Measurements from ENCODE around the gene ZNF175.

The ZNF175 gene

GRCh38 chr19:51570962-51571575 lies at the start of gene ZNF175:
ZNF175 (plus strand) TSS chr19:51571283; CDS start chr19:51573330, 2,047 bp downstream.
- peak; percentile 90 to 91 for DNase-seq

- no peak for DNase-seq
Measured at GRCh38 chr19:51521357-51521756, 49.7 kb upstream of the ZNF175 start.

DNA sequence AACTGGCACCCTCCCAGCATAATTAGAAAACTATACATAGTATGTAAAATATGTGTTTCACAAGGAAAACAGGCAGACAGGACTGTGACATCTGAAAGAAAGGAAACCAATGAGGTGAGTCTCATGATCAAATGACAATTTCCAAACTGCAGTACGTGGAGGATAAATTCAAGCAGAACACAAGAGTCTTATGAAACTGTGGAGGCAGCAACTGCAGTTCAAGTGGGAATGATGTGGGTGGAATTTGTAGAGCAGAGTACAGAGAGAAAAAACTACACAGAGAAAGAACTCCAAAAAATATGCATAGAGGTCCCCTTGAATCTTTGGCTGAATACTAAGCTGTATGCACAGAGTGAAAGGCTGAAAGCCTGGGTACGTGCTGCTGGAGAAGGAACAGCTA lies 49.3 kb upstream of the ZNF175 start:
- DNase-seq, result no peak

DNA sequence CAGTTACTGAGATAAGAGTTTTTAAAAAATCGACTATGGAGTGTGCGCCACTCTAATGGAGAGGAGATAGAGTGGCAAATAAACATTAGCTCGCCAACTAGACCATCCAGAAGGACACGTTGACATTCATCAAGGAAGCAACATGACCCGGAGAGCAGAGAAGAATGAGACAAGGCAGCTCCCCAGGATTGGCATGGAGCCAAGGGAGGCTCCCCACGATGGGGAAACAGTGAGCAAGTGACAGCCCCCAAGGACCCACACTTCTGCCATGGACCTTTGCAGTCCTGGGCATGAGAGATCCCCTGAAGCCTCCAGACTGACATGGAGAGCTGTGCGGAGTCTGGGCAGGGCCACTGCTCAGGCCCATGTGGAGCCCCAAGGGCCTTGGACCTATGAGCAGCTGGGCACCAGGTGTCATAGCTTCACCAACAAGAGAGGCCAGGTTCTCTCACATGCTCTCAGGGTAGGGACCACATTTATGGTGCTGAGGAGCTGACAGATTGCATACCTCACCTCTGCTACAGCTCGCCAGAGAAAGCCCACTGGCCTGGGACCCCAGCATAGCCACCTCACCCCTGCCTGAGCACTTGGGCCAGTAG lies 46.3 kb upstream of the ZNF175 start:
- no peak for DNase-seq

- no peak for DNase-seq
Measured at GRCh38 chr19:51525651-51526050, 45.4 kb upstream of the ZNF175 start.

DNA sequence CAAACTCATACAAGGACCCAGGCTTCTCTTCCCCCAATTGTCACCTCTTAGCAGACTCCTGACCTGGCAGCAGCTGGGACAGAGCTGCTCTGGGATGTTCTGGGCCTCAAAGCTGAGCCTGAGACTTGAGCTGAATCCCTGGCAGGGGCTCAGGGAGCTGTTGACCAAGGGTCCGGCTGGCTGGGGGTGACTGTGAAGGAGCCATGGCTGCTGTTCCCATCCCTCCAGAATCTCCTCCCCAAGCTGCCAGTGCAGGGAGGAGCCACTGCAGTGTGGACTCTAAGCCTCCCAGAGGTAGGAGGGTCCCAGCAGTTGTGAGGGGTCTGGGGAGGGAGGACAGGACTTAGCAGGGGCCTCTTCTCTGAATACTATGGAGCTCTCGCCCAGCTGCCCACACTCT lies 41.8 kb upstream of the ZNF175 start:
- no peak for DNase-seq

- no peak for DNase-seq
Measured at GRCh38 chr19:51530616-51531015, 40.5 kb upstream of the ZNF175 start.

DNA sequence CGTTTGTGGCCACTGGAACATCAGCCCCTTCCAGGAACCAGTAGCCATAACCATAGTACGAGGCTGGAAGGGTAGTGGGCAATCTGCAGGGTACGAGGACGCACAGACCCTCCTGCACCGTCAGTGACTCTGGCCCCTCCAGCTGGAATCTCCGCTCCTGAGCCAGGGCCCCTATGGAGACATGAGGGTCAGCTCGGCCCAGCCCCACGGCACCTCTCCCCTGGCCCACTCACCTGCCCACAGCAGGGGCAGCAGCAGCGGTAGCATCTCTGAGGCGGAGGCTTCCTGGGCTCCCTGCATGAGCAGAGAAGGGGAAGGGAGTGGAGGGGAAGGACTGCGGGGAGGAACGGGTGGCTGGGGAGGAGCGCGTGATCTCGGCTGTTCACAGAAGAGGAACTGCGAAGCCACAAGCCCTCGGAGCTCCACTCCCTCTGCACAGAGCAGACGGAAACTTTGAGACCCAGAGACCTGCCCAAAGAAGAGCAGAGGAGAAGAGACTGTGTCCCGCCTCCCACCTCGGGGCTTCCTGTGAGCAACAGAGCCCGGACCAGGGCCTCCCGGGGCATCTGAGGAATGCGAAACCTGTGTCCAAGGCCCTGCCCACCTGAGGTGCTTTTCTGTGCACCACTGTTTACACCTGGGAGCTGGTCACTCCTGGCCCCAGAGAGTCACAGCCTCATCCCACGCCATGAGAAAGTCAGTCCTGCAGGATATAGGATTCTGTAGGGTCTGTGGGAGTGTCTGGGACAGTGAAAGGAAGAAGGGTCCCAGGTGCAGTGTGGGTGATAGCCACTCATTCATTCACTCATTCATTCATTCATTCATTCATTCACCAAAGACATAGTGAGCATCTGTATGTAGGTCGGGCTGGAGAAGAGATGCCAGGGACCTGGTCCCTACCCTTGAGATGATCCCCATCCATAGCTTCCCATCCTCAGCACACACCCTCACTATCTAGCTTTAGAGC lies 39.5 kb upstream of the ZNF175 start, which contains the start of gene SIGLEC6:
Gene SIGLEC6, minus strand, starts transcription at position 322 of the 967 bp plus-strand sequence. Its CDS starts 22 bp downstream, at position 300.
- peak; percentile 34 to 77 for DNase-seq

- no peak for DNase-seq
Measured at GRCh38 chr19:51535535-51535934, 35.5 kb upstream of the ZNF175 start.

DNA sequence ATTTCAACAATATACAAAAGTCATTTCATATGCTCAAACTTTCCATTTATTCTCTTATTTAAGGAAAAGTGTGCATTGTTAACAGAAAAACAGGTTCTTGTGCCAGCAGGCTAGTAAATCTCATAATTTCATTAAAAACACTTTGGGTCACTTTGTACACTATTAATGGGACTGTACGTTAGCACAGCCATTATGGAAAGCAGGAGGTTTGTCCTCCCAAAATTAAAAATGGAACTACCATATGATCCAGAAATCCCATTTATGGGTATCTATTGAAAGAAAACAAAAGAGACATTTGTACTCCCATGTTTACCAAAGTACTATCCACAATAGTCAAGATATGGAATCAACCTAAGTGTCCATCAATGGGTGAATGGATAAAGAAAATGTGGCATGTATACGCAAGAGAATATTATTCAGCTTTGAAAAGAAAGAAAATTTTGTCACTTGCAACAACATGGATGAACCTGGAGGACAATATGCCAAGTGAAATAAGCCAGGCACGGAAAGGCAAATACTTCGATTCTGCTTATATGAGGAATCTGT lies 31.2 kb upstream of the ZNF175 start:
- no peak for DNase-seq

- DNase-seq, result no peak
Measured at GRCh38 chr19:51541458-51542357, 29.4 kb upstream of the ZNF175 start.

GRCh38 chr19:51542699-51543098 lies 28.4 kb upstream of the ZNF175 start:
- no peak for DNase-seq

DNA sequence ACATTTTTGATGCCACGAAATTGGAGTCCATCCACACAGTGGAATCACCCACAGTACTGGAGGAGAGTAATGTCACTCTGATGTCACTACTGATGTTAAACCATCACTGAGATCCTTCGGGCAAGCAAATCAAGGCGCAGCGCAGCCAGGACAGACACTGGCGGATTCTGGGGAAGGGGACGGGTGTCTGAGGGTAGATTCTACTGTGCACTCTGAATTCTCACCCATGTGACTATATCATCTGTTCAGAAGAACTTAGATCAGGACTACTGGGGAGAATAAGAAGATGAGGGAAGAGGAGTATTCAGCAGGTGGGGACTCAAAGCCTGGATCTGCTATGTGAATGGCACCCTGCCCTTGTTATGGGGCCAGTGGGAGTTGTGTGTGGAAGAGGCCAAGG lies 27.0 kb upstream of the ZNF175 start:
- DNase-seq, result no peak

- DNase-seq, result no peak
Measured at GRCh38 chr19:51546107-51546649, 24.9 kb upstream of the ZNF175 start.

GRCh38 chr19:51546650-51547396 lies 24.3 kb upstream of the ZNF175 start:
- no peak for DNase-seq

DNA sequence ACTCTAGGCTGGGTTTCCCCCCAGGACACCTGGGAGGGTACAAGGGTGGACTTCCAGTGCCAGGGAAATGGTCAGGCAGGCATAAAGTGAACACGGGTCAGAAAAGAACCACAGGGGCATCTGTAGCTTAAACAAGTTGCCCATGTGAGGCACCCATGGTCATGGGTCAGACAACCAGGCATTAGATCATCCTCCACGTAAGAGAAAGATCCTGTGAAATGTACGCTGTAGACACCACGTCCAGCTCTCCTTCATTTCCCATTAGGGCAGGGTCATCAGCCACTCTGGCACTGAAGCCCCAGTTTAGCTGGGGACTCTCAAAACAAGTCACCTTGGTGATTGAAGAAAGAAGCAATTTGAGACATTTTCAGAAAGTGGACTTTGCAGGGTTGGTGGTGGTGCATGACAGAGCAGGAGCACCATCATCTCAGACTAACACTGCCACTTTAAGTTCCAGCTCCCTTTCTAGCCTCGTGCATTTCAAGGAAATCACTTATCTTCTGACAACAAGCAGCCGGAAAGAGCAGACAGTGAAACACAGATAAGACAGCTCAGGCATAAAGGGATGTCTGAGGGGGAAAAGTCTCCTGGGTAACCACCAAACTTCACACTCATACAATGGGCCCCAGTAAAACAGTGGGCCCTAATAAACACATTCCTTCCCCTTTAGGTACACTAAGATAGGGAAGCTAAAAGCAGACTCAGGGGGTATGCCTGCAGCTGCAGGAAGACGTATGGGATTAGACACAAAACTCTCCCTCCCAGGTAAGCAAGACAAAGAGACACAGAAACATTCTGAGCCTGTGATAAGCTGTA lies 23.5 kb upstream of the ZNF175 start:
- DNase-seq, result no peak

GRCh38 chr19:51548213-51548651 lies 22.9 kb upstream of the ZNF175 start:
- no peak for DNase-seq

- no peak for DNase-seq
Measured at GRCh38 chr19:51548891-51549305, 22.2 kb upstream of the ZNF175 start.

GRCh38 chr19:51549533-51550324 lies 21.4 kb upstream of the ZNF175 start:
- DNase-seq, result no peak
